HG02642 (cell line): ENCODE results near the gene CCDC87.
"Not testable (repeated sequence)": the region's sequence is repeated elsewhere in the genome, so short reads cannot be mapped to it uniquely, and the experiment has no call there.

ENCODE experiments used
- ATAC-seq: cut with Tn5 transposase; IDR thresholded peaks from one replicate; pipeline ENCODE4 v1.9.1; 2021; ENCODE audit warnings: mild to moderate bottlenecking; ENCODE audit not compliant: unreplicated experiment, poor library complexity

CCDC87 gene

GRCh38 chr11:66582565-66583147, 10.2 kb downstream of the CCDC87 start:
- ATAC-seq: not testable (repeated sequence)

GRCh38 chr11:66581261-66581660, 11.6 kb downstream of the CCDC87 start:
- no peak for ATAC-seq

- ATAC-seq: no peak
Measured at GRCh38 chr11:66580803-66581202, 12.1 kb downstream of the CCDC87 start.

- ATAC-seq: no peak
Measured at GRCh38 chr11:66579017-66579606, 13.8 kb downstream of the CCDC87 start.

- ATAC-seq: no peak
Measured at GRCh38 chr11:66570850-66571180, 22.0 kb downstream of the CCDC87 start.

- no peak for ATAC-seq
Measured at GRCh38 chr11:66570079-66570849, 22.6 kb downstream of the CCDC87 start.

GRCh38 chr11:66569076-66569475, 23.8 kb downstream of the CCDC87 start:
- ATAC-seq: no peak

- no peak for ATAC-seq
Measured at GRCh38 chr11:66568124-66568916, 24.5 kb downstream of the CCDC87 start, which contains the start of gene CTSF. Gene CTSF, minus strand, starts transcription at chr11:66568606. Its CDS starts 120 bp downstream, at chr11:66568486.

- ATAC-seq: no peak
Measured at GRCh38 chr11:66567787-66568123, 25.1 kb downstream of the CCDC87 start.

- ATAC-seq: no peak
Measured at GRCh38 chr11:66566221-66566620, 26.6 kb downstream of the CCDC87 start.

- ATAC-seq: no peak
Measured at GRCh38 chr11:66564984-66565383, 27.9 kb downstream of the CCDC87 start.

GRCh38 chr11:66564538-66564937, 28.3 kb downstream of the CCDC87 start:
- ATAC-seq: no peak

GRCh38 chr11:66563832-66564231, 29.0 kb downstream of the CCDC87 start:
- no peak for ATAC-seq

GRCh38 chr11:66562907-66563583, 29.8 kb downstream of the CCDC87 start:
- ATAC-seq: no peak

- ATAC-seq: no peak
Measured at GRCh38 chr11:66562275-66562674, 30.6 kb downstream of the CCDC87 start.

GRCh38 chr11:66561975-66562248, 31.0 kb downstream of the CCDC87 start:
- ATAC-seq: no peak

GRCh38 chr11:66561178-66561974, 31.5 kb downstream of the CCDC87 start:
- ATAC-seq: no peak

GRCh38 chr11:66559866-66560676, 32.8 kb downstream of the CCDC87 start:
- ATAC-seq: no peak
